ENCODE results near the gene CDH23.

CDH23 gene

DNA sequence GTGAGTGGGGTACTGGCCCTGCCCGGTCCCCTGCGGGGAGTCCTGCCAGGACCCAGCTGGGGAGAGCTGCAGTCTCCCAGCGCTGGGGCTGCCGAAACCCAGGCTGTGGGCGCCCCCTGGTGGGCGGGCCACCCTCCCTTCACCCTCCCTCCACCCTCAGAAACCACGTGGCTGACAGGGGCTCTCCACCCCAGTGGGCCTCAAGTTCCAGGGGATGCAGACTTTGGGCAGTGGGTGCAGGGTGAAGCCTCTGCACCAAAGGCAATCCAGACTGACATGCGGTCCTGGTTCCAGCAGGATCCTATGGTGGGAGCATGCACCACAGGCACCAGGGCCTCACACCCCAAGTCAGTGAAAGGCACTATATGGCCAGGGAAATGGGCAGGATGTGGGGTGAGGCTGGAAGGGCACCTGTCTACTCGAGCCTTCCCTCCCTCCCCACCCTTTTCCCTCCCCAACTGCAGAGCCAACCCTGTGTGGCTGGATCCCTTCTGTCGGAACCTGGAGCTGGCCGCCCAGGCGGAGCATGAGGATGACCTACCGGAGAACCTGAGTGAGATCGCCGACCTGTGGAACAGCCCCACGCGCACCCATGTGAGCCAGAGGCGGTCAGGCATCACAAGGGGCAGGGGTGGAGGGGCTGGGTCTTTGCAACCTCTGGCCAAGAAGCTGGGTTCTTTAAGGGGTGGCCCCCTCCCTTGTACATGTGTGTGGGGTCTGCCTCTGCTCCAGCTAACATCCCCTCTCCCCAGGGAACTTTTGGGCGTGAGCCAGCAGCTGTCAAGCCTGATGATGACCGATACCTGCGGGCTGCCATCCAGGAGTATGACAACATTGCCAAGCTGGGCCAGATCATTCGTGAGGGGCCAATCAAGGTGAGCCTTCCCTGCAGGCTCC, 415.5 kb downstream of the CDH23 start:
- DNase-seq: peak; percentile 38

DNA sequence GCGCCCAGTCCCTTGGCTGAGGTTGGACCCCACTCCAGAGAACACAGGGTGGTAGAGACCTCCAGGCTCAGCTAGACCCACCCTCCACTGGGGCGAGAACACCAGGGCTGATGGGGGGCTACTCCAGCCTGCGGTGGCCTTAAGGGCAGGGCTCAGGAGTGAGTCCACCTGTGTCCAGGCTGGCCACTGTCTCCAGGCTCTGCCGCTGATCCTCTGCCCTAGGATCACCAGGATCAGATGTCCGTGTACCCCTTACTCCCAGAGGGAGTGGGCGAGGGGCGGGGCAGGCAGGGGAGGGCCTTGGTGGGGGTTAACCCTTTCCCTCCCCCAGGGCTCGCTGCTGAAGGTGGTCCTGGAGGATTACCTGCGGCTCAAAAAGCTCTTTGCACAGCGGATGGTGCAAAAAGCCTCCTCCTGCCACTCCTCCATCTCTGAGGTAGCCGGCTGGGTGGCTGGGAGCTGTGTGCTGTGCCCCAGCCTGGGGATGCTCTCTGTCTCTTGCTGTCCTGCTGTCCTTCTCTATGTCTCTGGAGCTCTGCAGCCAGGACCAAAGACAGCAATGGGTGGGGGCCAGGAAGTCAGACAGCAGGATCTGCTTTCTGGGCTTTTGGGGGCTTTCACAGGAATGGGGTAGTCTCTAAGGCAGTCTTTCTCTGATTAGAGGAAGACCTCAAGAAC, 416.3 kb downstream of the CDH23 start:
- no peak for DNase-seq

DNA sequence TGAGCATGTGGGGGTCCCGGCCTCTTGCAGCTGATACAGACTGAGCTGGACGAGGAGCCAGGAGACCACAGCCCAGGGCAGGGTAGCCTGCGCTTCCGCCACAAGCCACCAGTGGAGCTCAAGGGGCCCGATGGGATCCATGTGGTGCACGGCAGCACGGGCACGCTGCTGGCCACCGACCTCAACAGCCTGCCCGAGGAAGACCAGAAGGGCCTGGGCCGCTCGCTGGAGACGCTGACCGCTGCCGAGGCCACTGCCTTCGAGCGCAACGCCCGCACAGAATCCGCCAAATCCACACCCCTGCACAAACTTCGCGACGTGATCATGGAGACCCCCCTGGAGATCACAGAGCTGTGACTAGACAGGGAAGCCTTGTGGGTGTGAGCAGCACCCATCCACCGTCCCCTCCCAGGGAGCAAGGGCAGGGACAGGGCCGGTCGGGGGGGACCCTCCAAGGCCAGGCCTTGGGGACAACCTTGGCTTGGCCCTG, 418.2 kb downstream of the CDH23 start:
- DNase-seq: no peak

DNA sequence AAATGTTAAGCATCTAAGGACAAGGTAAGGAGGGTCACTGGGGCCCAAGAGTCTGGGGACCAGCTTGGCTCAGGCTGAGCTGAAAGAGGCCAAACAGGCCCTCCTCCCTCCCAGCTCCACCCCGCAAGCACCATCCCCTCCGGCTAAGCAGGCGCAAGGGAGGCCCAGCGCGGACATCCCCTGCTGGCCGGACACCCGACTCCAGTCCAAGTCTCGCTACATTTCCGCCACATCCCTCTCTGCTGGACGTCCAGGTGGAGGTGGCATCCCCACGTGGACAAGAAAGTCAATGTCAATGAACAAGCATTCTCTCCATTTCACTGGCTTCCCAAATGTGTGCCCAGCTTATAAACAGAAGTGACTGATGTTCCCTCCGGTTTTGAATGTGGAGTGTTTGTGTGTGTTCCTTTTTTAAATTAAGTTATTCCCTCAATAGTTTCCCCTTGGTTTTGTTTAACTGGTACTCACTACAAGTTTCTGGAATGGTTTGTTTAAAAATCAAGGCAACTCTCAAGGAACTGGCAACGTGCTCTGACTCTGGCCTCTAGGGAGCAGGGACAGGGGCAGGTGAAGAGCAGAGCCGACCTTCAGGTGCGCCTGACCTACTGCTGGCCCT, 418.9 kb downstream of the CDH23 start:
- no peak for DNase-seq

DNA sequence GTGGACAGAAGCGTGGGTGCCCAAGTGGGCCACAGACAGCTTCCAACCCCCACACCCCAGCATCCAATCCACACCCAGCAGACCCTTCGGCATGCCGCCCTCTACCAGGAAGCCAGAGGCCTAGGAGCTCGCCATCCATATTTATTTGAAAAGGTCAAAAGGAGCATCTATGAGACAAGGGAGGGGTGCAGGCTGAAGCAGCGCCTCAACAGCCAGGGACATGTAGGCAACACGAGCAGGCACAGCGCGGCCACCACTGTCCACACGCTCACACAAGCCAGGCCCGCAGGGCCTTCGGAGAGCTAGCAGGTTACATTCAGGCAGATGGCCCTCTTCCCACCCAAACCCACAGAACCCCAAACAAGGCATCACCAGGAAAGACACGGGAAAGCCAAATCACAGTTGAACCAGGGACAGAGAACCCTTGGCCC, 419.7 kb downstream of the CDH23 start:
- DNase-seq: no peak

DNA sequence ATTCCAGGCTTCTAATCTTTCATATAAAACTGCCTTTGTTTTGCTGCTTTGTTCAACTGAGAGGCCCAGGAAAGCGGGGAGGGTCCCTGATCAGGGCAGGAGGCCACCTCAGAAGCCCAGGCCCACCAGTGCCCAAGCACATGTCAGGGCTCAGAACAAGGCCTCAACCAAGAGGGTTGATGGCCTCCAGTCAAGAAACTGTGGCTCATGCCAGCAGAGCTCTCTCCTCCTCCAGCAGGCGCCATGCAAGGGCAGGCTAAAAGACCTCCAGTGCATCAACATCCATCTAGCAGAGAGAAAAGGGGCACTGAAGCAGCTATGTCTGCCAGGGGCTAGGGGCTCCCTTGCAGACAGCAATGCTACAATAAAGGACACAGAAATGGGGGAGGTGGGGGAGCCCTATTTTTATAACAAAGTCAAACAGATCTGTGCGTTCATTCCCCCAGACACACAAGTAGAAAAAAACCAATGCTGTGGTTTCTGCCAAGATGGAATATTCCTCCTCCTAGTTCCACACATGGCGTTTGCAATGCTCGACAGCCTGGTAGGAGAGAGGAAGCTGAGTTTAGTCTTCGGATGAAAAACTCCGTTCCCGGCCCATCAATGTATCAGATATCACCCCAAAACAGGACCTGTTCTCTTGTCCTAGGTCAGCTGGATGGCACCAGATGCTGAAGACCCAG, 420.4 kb downstream of the CDH23 start:
- DNase-seq: no peak

DNA sequence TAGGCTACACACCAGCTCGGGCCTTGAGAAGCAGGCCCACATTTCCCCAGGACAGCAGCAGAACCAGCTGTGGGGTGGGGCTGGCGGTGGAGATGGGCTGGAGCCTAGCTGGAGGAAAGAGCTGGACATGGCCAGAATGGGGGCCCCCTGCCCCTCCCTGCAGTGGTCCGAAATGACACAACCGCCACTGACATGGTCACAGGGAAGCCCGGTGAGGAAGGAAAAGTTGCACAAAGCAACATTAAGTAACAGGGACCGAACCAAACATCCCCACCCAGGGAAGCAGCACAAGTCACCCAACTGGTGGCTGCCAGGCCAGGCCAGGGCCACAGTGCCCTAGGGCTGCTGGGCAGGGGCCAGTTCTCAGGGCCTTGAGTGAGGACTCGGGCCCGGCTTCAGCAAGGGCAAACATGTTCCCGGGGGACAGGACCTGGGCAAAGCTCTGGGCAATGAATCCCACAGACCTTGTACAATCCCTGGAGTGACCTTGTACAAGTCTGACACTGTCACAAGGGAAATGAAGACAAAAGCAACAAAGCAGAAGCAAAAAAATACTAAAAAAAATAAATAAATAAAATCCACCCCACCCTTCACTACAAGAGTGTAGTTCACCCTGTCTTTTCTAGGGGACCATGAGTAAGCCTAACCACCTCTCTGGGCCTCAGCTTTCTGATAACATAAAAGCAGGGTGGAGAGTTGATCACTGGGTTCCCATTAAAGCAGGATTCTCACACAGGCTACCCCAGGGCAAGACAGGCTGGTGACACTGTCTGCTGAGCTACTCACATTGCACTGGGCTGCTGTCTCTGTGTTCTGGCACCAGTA, 421.3 kb downstream of the CDH23 start:
- DNase-seq: no peak

DNA sequence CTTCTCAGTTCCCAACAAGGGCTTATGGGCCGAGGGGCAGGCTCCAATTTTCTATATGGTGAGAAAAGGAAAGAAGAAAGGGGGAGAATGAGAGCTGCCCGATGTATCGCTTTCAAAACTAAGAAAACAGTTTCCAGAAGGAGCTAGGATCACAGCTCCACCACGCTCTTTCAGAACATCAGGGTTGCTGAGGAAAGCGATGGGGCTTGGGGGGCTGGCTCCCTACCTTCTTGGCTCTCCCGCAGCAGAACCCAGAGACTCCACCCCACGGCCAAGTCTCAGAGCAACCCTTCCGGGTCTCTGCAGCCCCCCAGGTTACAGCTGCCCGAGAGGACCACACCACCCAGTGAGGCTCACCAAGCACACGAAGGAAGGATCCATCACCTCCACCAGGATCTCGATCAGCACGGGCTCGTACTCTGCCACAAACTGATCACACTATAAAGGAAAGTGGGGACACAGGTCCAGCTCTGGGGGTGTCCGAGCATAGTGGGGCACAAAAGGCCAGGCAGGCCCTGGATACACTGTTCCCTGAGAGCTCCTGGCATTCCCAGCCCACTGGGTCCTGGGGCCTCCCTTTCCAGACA, 422.0 kb downstream of the CDH23 start:
- no peak for DNase-seq

DNA sequence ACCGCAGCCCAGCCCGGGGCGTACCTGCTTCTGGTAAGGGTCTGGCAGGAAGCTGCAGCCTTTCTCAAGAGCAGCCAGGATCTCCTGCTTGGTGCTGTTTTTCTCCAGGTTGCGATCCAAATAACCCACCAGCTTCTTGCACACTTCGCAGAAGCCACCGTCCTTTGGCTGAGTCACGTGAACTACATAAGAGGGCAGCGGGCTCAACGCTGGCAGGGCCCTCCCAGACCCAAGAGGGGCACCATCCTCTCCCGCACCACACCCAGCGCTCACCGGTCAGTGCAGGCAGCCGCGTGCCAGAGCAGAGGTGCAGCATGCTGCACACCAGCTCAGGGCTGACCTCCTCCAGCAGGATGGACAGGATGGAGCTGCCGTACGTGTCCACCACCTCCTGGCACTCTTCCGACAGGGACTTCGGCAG, 422.7 kb downstream of the CDH23 start:
- no peak for DNase-seq

DNA sequence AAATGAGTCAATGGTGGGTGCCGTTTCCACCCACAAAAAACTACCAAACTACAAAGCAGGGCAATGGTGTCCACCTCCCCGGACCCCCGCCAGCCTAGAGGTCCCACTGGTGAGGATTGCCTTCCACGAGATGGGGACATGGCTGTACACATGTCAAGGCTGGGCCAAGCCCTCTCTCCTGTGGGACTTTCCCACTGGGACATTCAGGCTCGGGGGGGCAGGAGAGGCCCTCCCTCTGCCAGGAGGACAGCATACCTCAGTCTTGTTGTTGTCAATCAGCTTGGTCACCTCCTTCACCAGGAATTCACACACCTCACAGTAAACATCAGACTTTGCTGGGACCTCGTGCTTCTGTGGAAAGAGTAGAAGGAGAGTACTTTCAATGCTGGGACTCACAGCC, 423.3 kb downstream of the CDH23 start:
- no peak for DNase-seq

DNA sequence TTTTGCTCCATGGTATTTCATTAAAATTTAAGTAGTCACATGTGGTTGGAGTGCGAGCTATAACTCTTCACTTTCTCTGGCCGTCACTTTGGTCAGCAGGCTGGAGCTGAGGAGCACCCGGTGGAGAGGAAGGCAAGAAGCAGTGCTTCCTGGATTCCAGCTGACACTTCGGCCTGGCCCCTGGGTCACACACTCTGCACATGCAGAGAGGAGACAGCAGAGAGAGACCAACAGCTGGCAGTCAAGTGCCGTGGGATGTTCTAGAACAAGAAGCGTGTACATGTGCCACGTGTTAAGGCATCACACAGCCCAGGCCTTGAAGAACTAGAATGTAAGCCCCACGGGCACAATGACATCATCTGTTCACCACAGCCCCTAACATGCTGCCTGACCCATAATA, 424.2 kb downstream of the CDH23 start:
- no peak for DNase-seq

DNA sequence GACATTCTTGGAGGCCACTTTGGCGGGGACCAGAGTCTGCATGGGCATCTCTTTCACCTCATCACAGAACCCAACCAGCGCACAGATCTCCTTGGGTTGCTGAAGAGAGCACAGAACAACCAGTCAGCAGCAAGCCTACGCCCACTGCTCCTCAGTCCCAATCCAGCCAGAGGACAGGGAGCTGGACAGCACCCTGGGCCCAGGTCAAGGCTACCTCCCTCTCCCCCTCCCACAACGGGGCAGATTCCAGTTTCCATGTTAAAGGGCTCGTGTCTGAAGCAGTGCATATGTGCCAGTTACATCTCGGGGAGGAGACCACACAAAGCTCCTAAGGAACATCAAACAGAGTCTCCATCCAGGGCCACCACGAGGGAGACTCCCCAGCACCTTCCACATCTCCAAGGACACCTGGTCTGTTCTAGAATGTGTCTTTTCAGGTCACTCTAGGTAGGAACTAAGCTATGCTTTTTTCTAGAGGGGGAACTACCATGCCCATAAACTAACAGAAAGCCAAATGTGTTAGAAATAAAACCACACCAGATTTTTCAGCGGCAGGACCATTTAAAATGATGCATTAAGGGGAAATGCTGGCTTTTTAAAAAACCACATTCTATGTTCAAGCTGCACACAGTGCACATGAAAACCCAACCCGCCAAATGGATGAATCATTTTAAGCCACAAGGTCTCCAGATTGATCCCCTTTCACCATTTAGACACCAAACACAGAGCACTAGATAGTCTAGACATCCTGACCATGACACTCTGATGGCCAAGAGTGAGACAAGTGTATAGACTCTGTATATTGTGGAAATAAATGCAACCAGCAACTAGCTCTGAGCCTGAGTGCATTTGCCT, 425.4 kb downstream of the CDH23 start:
- no peak for DNase-seq

DNA sequence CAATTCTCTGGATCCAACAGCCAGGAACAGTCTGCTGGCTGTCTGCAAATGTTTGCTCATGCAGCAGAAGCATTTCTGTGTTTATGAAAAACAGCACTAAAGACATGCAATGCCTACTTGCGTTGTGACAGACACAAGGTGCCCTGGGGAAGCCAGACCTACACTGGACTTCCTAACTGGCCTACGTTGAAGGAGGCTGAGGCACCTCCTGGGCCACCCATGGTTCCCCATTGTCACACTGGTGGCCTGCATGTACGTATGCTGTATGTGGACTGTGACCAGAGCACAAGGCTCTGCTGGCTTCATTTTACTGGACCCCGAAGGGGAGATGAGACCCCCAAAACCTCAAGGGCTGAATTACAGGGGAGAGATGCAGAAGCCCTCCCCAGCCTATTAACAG, 426.6 kb downstream of the CDH23 start:
- no peak for DNase-seq

DNA sequence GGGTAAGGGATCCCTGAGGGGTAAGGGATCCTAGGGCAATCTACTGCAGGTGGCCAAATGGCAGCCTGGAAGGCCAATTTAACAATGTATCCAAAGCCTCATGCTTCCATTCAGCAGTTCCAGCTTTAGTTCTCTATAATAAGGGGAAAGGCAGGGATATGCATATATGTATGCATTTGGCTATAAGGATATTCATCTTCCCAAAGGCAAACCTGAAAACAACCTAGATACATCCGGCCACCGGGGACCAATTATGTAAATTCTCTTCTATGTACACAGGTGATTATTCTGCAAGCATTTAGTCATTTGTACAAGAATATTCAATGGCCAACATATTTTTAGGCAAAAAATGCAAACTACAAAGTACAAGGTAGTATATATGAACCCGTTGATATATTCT, 427.6 kb downstream of the CDH23 start:
- DNase-seq: no peak

DNA sequence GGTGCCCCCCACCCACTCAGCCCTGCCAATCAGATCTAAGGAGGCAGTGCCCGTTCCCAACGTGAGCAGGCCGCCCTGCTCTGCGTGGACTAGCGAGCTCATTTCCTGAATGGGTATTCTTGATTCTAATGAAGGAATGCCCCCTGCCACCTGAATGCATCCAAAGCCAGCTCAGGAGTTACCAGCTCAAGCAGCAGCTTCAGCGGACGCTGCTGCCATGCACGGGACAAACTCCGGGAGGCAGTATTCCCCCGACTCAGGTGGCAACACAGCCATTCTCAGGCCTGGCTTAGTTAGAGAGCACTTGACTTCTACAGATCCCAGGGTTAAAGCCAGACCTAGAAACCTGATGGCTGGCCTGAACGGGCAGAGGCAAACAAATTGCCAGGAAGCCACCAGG, 428.5 kb downstream of the CDH23 start:
- DNase-seq: no peak

DNA sequence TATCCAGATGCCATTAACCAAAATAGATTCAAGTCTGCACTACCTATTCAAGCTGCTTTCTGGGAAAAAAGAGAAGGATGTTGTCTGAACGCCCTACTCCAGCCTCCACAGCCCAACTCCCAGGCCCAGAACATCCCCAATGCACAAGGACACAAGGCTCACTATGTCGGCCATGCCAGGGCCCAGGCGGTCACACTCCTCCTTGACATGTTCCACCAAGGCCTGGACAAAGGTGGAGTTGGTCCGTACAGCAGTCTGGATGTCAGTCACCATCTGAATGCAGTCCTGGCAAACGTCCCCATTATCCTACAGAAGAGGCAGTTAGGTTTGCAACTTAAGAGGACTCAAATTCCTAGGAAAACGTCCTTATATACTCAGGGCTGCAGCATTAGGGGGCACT, 431.1 kb downstream of the CDH23 start:
- DNase-seq: no peak

DNA sequence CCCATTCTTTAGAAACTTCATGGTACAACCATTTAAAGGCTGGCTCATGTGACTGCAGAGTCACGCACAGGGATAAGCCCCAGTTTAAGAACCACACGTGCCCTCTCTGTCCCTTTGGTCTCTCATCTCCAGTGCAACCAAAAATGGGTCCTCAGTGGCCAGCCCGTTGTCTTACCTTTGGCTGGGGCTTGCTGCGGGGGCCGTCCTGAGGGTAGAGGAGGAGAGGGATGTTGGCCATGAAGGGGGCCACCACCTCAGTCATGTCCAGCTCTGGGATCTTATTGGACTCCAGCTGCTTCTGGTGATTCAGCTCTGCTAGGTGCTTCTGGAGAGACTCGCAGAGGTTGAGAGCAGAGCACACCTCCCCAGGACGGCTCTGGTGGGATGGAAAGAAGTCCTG, 432.0 kb downstream of the CDH23 start:
- DNase-seq: no peak

DNA sequence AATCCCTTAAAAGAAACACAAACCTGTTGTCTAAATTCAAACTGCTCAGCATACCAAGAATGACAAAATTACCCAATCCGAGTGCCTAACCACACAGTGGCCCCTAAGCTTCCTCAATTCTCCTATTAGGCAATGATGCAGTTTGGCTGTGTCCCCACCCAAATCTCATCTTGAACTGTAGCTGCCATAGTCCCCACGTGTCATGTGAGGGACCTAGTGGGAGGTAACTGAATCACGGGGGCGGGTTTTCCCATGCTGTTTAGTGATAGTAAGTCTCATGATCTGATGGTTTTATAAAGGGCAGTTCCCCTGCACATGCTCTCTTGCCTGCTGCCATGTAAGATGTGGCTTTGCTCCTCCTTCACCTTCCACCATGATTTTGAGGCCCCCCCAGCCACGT, 432.5 kb downstream of the CDH23 start:
- no peak for DNase-seq

DNA sequence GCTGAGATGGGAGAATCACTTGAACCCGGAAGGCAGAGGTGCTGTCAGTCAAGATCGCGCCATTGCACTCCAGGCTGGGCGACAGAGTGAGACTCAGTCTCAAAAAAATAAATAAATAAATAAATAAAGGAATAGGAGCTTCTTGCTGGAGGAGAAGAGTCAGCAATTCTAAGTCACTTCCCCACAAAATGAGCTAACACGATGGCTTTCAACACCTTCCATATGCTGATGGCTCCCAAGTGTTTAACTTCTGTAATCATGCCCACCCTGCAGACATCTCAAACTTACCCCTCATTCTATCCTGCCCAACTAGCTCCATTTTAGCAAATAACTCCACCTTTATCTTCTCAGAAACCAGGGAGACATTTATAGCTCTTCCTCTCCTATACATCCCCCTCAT, 433.2 kb downstream of the CDH23 start:
- no peak for DNase-seq

DNA sequence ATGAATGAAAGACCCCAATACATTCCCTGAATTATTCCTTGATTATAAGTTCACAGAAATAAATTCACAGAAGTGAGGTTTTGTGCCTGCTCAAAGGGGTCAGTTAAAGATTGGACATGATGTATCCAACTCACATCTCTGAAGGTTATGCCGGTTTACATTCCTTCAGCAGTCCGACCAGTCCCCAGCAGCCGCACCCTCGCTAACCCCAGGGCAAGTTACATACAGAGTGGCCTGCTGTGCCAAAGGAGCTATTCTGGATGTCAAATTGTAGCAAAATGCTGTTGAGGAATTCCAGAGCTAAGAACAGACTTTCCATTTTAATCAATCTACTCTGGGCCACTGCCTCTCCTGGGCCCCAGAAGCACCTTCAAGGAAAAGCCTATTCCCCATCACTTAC, 434.0 kb downstream of the CDH23 start:
- DNase-seq: no peak
